HUES64 (cell line): ENCODE results near the gene IL22RA2.

Experiments
- H3K27ac ChIP-seq: 2 replicates; pipeline ENCODE4 v1.7.0; 2013; ENCODE audit warnings: low read depth, low read length, inconsistent platforms
- H3K27me3 ChIP-seq: 2 replicates; pipeline ENCODE4 v1.6.1; 2013; ENCODE audit warnings: mild to moderate bottlenecking, low read length; ENCODE audit not compliant: insufficient read depth
- H3K36me3 ChIP-seq: 2 replicates; pipeline ENCODE4 v1.6.1; 2013; ENCODE audit warnings: mild to moderate bottlenecking, low read length; ENCODE audit not compliant: insufficient read depth
- H3K4me1 ChIP-seq: 2 replicates; pipeline ENCODE4 v1.6.1; 2013; ENCODE audit warnings: mild to moderate bottlenecking, low read length, moderate library complexity; ENCODE audit not compliant: insufficient read depth
- H3K4me3 ChIP-seq: 2 replicates; pipeline ENCODE4 v1.5.1; 2013; ENCODE audit warnings: mild to moderate bottlenecking, low read length, moderate library complexity
- H3K9ac ChIP-seq: 2 replicates; pipeline ENCODE4 v1.6.1; 2013; ENCODE audit warnings: mild to moderate bottlenecking, low read depth, low read length
- H3K9me3 ChIP-seq: 2 replicates; pipeline ENCODE4 v1.6.1; 2013; ENCODE audit warnings: low read depth, low read length; ENCODE audit not compliant: insufficient read depth
- WGBS: fragments of 150-250, 120-280 bp; methylation state at CpG from one replicate; pipeline ENCODE4 v1.1.7; 2013; ENCODE audit warnings: missing lambda C conversion rate; 5-methylcytosine and 5-hydroxymethylcytosine counted together

The IL22RA2 gene

DNA sequence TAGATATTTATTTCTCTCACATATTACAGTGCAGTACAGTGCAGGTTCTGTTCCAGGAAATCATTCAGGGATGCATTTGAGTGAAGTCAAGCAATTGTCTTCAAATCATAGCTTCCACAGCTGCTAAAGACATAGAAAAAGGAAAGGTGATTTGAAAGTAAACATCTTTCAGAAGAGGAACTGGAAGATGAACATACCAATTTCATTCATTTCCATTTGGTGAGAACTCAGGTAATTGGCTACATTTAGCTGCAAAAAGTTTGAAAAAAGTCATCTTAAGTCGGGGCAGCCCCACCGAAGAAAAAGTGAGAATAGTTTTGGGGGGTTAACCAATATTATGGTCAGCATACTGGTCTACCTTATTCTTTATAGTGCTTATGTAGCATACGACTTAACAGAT lies 67.3 kb downstream of the IL22RA2 start:
- H3K9ac ChIP-seq, result no peak overlapping the region
- 93% methylated on average over 2 of the region's 3 CpGs for WGBS

DNA sequence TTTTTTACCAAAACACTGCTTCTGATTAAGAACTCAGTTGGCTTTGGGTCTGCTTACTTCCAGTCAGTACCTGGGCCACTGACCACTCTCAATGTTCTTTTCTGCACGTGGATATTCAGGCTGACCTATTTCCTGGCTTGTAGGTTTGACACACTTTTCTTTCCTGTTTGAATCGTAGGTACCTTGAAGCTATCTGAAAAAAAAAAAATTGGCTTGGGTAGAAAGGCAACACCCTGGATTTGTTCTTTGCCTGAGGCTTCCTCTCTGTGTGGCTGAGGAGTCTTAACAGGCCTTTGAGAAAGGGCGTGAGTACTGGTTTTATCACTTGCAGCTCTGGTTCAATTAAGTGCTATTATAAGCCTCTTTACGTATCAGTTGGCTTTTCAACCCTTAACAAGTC lies 68.1 kb downstream of the IL22RA2 start:
- Histone ChIP-seq H3K27ac (no peak overlapping the region), H3K27me3 (no peaks in the 10 kb centered on the region), H3K4me1 (no peaks in the 10 kb centered on the region), H3K9me3 (peaks cover 16% of the 10 kb centered on the region), H3K9ac (no peak overlapping the region), H3K36me3 (no peaks in the 10 kb centered on the region), H3K4me3 (no peak overlapping the region)
- WGBS, result 91% methylated on average over 4 of the region's 4 CpGs

More for the DNA sequence above, 67.3 kb downstream of the IL22RA2 start:
- Histone ChIP-seq H3K27ac (no peak overlapping the region), H3K36me3 (no peaks in the 10 kb centered on the region), H3K4me1 (no peaks in the 10 kb centered on the region), H3K9me3 (peaks cover 16% of the 10 kb centered on the region), H3K4me3 (no peak overlapping the region), H3K27me3 (no peaks in the 10 kb centered on the region)

DNA sequence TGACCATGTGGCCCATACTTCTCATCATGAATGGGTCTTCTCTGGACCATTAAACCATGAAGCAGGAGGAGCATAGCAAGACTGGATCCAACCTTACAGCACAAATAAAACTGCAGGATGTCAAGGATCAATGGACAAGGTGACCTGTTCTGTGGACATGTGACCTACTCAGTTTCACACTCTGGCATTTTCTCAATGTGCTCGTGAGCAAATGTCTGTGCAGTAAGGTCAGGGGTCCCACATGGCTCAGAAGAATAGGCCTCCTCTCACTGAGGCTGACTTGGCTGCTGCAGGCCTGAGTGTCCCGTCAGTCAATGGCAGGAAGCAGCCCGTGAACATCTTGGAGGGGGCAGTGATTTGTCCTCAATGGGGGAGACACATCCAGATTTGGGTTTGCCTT lies 68.5 kb downstream of the IL22RA2 start:
- no peak overlapping the region for H3K9ac ChIP-seq
- no peaks in the 10 kb centered on the region for H3K36me3 ChIP-seq
- H3K27ac ChIP-seq, result no peak overlapping the region
- WGBS, result 92% methylated on average over 3 of the region's 3 CpGs
- no peaks in the 10 kb centered on the region for H3K4me1 ChIP-seq
- H3K9me3 ChIP-seq, result peaks cover 16% of the 10 kb centered on the region
- H3K4me3 ChIP-seq, result no peak overlapping the region
- H3K27me3 ChIP-seq, result no peaks in the 10 kb centered on the region

DNA sequence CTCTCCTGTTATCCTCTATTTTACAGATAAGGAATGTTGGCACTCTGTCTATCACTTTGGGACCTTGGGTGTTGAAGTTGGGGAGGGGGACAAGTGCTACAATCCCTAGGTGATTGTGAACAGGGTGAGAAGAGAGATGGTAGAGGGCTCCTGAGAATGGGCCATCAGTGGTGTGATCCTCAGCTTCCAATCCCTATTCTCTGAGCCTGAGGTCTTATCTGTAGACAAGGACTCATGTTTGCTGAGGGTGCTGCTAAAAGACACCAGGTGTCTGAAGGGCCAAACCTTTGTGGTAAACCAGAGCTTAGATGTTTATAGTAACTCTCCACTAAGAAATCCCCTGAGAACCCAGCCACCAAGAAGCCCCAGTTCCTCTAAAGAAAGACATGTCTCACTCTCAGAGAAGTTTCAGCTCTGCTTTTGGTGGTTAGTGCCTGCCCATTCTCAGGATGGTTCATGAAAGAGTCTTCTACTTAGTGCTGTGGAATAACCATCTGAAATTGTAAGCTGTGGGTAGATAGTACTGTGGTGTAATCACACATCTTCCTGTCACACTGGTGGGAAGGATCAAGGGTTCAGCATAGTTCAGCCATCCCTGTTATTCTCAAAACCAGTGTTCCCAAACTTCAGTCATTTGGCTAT lies 70.5 kb downstream of the IL22RA2 start:
- Histone ChIP-seq H3K4me3 (no peak overlapping the region), H3K36me3 (no peaks in the 10 kb centered on the region), H3K9me3 (peaks cover 9% of the 10 kb centered on the region), H3K9ac (no peak overlapping the region), H3K27me3 (no peaks in the 10 kb centered on the region), H3K4me1 (no peaks in the 10 kb centered on the region; the same call in 1 of the 2 replicates), H3K27ac (no peak overlapping the region)

DNA sequence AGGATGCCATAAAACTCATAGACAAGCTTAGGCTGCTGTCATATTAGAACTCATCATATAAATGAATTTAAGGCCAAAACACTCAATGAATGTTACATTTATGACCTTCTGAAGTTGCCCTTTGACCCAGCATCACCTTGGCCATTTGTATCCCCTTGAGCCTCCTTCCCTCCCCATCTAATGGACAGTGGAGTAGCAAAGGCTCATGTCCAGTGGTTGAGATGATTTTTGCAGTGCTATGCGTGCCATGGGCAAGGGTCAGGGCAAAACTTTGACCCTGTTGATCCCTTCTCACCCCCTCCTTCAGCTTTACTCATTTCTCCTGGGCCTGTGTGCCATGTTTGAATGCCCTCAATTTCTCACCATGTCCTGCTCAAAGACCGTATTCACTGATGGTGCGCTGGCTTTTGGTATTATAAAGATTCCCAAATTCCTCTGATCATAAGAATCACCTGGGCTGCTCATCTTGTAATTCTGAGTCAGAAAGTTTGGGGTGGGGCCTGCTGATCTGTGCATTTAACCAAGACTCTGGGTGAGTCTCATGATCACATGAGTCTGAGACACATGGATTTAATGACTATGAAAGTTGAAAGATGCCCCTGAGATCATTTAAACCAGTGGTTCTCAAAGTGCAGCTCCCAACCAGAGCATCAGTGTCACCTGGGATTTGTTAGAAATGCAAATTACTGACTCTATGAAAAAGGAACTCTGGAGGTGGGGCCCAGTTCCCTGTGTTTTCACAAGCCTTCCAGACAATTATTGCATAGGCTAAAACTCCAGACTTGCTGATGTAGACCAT lies 71.2 kb downstream of the IL22RA2 start:
- no peak overlapping the region for H3K9ac ChIP-seq
- H3K36me3 ChIP-seq, result no peaks in the 10 kb centered on the region
- no peaks in the 10 kb centered on the region for H3K27me3 ChIP-seq
- no peaks in the 10 kb centered on the region; the same call in 1 of the 2 replicates for H3K4me1 ChIP-seq
- 100% methylated on average over 3 of the region's 3 CpGs for WGBS
- 0 out of 2 replicates have a peak, but pooled peaks cover 2% of the 10 kb centered on the region for H3K9me3 ChIP-seq
- no peak overlapping the region for H3K27ac ChIP-seq
- H3K4me3 ChIP-seq, result no peak overlapping the region

DNA sequence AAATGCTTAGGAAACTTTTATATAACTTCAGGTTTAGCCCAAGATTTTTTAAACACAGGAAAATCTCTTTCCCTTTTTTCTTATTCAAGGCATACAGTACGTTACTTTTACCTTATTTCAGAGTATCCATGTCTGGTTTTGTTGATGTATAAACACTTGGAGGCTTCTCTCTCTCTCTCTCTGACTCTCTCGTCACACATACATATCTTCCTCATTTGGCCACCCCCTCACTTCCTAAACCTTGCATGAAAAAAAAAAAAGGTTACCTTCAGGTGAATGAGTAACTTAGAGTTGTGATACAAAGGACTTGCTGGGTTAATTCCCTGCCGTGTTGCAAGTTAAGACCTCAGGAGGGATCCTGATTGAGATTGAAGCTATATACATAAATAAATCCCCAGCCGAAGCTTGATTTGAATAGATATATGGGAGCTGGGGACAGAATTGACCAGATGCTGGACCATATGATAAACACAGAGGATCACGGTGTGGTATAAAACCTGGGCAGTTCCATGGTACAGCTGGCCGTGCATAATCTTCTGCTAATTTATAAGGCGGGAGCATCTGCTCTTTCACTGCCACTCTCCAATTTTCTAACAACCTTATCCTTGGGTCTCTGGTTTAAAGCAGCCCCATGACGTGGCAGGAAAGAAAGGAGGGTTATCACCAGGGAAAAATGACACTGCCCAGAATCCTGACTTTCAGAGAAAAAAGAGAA lies 73.6 kb downstream of the IL22RA2 start:
- WGBS, result 92% methylated on average over 6 of the region's 8 CpGs
- no peaks in the 10 kb centered on the region for H3K36me3 ChIP-seq
- H3K27me3 ChIP-seq, result no peaks in the 10 kb centered on the region
- H3K4me1 ChIP-seq, result peaks cover 7% of the 10 kb centered on the region; the same call in 1 of the 2 replicates
- no peak overlapping the region for H3K9ac ChIP-seq
- H3K9me3 ChIP-seq, result 0 out of 2 replicates have a peak, but pooled peaks cover 2% of the 10 kb centered on the region
- no peak overlapping the region for H3K27ac ChIP-seq
- H3K4me3 ChIP-seq, result no peak overlapping the region

DNA sequence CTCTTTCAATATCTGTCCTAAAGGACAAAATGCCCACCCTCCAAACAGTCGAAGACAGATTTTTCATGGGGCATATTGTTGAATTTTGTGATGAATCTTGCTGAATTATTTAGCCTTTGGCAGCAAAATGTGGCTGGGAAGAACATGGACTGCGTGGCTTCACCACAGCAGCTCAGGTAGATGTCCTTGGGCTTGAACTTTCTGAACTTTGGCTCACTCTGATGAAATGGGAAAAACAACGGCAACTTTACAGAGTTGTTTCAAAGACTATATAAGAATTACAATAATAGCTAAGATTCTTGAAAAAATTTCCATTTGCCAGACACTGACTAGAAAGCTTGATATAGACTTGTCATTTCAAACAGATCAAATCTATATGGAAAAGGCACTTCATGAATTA lies 75.9 kb downstream of the IL22RA2 start:
- H3K4me1 ChIP-seq, result peaks cover 11% of the 10 kb centered on the region

DNA sequence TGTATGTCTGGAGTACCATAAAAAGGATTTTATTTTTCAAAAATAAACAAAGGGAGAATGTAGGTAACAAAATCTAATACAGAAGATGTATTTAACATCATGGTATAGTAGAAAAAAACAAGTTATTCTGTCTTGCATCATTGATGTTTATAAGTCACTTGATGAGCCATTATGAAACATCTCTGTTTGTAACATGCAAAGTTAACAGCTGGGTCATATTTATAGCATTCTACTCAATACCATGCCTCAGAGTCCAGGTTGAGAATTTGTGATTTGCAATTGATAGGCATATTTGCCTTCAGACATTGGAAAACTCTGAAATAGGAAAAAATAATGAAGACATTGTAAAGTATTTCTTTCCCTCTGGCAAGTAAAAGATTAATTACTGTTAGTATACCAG lies 76.4 kb downstream of the IL22RA2 start:
- no peak overlapping the region for H3K4me3 ChIP-seq
- no peak overlapping the region for H3K9ac ChIP-seq
- H3K36me3 ChIP-seq, result no peaks in the 10 kb centered on the region
- H3K4me1 ChIP-seq, result peaks cover 11% of the 10 kb centered on the region
- H3K27me3 ChIP-seq, result no peaks in the 10 kb centered on the region
- H3K27ac ChIP-seq, result no peak overlapping the region
- 0 out of 2 replicates have a peak, but pooled peaks cover under 1% of the 10 kb centered on the region for H3K9me3 ChIP-seq

More for the DNA sequence above, 75.9 kb downstream of the IL22RA2 start:
- Histone ChIP-seq H3K9me3 (0 out of 2 replicates have a peak, but pooled peaks cover 2% of the 10 kb centered on the region), H3K36me3 (no peaks in the 10 kb centered on the region), H3K27me3 (no peaks in the 10 kb centered on the region), H3K9ac (no peak overlapping the region), H3K27ac (no peak overlapping the region), H3K4me3 (no peak overlapping the region)
- 98% methylated on average over 3 of the region's 3 CpGs for WGBS

DNA sequence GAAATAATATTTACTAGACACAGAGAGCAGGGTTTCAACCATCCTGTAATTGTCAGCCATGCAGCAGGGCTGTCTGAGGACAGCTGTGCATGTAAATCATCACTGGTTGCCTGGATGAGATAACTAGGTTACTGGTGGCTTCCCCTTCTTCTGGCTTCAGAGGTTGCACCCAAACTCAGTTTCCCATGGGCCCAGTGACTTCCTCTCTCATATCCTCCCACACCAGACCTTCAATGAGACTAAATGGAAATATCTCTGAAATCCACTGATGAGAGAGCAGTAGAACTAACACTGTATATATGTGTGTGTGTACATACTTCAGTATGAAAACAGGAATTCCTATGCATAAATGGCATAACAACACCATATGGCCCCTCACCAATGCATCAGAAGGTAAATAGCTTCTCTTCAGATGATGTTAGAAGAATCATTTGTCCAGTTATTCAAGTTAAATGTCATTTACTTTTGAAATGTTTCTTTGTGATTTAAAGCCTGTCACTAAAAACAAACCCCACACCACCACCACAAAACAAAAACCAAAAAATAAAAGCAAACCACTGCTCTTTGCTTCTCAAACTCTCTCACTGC lies 77.7 kb downstream of the IL22RA2 start:
- Histone ChIP-seq H3K27ac (no peak overlapping the region), H3K9me3 (no peaks in the 10 kb centered on the region), H3K4me3 (no peak overlapping the region), H3K27me3 (no peaks in the 10 kb centered on the region), H3K9ac (no peak overlapping the region), H3K36me3 (no peaks in the 10 kb centered on the region), H3K4me1 (peaks cover 11% of the 10 kb centered on the region)

DNA sequence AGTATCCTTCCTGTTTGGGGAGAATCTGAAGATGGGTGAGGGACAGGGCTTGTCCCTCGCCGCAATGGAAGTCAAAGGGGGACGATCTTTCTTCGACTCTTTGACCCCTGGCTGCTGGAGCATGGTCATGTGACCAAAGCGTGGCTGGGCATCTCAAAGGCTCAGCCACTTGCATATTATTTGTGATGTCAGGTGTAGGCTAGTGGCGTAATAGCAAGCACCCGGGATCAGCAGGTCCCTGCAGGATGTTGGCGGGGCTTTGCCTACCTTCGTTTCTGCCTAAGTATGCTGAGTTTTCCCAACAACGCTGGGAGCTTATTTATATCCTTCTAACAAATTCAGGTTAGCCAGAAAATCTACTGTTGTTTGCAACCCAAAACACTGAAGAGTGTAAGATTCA lies 78.4 kb downstream of the IL22RA2 start:
- Histone ChIP-seq H3K9ac (no peak overlapping the region), H3K27me3 (no peaks in the 10 kb centered on the region), H3K36me3 (no peaks in the 10 kb centered on the region), H3K4me1 (peaks cover 11% of the 10 kb centered on the region), H3K4me3 (no peak overlapping the region), H3K27ac (no peak overlapping the region), H3K9me3 (no peaks in the 10 kb centered on the region)
- WGBS, result 77% methylated on average over 10 of the region's 10 CpGs
